Astrocyte of the cerebellum (primary cell): ENCODE results near the gene KCNH1.

Experiments
- DNase-seq: peaks from one replicate; pipeline ENCODE4 v3.0.0-alpha.2; 2011; ENCODE audit warnings: low read depth
- H3K4me3 ChIP-seq: 2 replicates; pipeline ENCODE4 v1.5.1; 2011; ENCODE audit warnings: mild to moderate bottlenecking, low read depth, low read length, moderate library complexity
- in situ Hi-C: cut with HindIII; loops from 2 replicates; pipeline ENCODE4 v1.10.0; 2017; ENCODE audit warnings: low sequenced_read_pairs
- TF ChIP-seq, protein P1 (sequence below): IDR thresholded peaks from 2 replicates; pipeline ENCODE4 v1.5.1; 2012; ENCODE audit warnings: low read length, low read depth, moderate library complexity, mild to moderate bottlenecking; ENCODE audit errors: missing control alignments

The KCNH1 gene

DNA sequence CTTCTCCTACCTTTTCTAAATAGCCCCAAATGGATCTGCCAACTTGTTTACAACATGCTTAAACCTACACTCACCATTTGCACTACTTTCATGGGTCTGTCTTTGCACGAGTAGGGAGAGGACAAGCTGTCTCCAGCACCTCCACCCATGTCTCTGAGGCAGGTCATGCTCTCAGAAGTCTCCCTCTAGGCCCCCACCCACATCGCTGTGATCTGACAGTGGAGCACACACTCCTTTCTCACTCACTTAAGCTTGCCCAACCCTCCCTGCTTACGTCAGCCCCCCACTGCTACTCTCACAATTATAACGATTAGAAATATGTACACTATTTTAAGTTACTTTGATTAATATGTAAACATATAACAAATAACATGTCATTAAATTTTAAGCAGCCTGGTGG lies 141.1 kb downstream of the KCNH1 start:
- H3K4me3 ChIP-seq = no peak overlapping the region
- TF ChIP-seq, protein P1, sequence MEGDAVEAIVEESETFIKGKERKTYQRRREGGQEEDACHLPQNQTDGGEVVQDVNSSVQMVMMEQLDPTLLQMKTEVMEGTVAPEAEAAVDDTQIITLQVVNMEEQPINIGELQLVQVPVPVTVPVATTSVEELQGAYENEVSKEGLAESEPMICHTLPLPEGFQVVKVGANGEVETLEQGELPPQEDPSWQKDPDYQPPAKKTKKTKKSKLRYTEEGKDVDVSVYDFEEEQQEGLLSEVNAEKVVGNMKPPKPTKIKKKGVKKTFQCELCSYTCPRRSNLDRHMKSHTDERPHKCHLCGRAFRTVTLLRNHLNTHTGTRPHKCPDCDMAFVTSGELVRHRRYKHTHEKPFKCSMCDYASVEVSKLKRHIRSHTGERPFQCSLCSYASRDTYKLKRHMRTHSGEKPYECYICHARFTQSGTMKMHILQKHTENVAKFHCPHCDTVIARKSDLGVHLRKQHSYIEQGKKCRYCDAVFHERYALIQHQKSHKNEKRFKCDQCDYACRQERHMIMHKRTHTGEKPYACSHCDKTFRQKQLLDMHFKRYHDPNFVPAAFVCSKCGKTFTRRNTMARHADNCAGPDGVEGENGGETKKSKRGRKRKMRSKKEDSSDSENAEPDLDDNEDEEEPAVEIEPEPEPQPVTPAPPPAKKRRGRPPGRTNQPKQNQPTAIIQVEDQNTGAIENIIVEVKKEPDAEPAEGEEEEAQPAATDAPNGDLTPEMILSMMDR = no peak
- in situ Hi-C loops = no loop called here
- DNase-seq = no peak

DNA sequence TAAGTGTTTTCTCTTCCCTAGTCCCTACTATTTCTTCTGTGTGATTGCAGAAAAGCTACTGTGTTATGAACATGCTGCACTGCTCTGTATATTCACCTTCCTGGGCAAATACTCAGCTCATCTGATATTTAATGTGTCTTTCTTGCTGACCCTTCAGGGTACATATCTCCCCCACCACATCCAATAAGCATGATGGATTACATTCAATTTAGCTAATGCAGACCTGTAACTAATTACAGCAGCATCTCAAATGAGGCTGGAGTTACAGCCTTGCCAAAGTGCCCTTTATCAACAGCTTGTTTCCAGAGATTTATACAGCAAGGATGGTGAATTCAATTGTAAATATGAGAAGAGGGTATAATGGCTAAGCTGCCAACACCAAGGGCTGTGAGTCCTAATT lies 144.0 kb downstream of the KCNH1 start:
- DNase-seq = no peak
- in situ Hi-C loops = no loop called here
- no peak overlapping the region for H3K4me3 ChIP-seq
- TF ChIP-seq, protein P1 = no peak

DNA sequence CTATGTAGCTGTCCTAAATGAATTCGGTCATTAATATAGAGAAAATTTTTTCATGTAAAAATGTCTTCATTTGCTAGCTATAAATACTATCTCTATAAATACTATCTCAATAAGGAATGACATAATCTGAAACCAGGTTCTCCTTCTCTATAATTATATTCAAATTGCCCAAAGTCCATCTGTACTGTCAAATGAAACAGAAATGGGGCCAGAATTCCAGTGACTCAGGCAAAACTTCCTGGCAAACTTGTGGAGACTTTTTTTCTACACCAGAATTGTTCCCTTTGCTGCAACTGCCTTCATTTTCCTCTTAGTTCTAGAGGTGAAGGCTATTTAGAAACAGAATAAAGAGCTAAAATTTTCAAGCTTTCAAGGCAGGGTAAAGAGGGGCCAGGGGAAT lies 152.5 kb downstream of the KCNH1 start:
- no peak for DNase-seq
- no peak overlapping the region for H3K4me3 ChIP-seq
- TF ChIP-seq, protein P1 = no peak
- in situ Hi-C loops = no loop called here

DNA sequence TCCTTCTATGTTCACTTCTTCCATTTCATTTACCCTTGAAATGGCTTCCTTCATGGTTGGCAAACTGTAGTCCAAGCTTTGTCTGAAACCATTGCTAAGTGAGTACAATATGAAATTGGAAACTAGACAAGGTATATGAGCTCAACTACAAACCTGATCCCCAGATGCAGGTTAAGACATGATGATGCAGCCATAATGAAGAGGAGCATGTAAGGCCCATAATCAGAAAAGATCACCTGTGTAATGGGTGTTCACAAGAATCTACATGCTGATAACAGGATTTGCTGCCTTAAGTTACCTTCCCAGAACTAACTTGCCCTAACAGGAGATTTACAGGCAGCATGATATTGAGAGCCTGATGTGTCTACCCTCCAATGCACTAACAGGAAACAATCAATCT lies 153.9 kb downstream of the KCNH1 start:
- TF ChIP-seq, protein P1 = no peak
- in situ Hi-C loops = no loop called here
- no peak overlapping the region for H3K4me3 ChIP-seq
- no peak for DNase-seq

DNA sequence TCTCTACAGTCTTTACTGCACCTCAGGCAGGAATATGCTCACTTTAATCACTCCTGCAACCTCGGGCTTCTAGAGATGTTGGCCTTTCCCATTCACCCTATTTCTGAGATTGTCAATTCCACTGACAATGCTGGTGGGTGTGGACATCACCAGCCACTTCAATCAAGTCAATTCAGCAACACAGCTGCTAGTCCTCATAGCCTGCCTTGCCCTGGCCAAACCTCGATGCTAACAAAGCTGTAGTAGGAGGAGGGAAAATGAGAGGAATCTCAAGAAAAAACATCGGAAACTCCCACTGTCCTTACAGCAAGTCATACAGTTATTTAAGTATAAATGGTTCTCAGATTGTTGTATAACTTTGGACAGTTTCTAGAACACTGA lies 155.0 kb downstream of the KCNH1 start:
- TF ChIP-seq, protein P1 = no peak
- in situ Hi-C loops = no loop called here
- H3K4me3 ChIP-seq = no peak overlapping the region
- no peak for DNase-seq

DNA sequence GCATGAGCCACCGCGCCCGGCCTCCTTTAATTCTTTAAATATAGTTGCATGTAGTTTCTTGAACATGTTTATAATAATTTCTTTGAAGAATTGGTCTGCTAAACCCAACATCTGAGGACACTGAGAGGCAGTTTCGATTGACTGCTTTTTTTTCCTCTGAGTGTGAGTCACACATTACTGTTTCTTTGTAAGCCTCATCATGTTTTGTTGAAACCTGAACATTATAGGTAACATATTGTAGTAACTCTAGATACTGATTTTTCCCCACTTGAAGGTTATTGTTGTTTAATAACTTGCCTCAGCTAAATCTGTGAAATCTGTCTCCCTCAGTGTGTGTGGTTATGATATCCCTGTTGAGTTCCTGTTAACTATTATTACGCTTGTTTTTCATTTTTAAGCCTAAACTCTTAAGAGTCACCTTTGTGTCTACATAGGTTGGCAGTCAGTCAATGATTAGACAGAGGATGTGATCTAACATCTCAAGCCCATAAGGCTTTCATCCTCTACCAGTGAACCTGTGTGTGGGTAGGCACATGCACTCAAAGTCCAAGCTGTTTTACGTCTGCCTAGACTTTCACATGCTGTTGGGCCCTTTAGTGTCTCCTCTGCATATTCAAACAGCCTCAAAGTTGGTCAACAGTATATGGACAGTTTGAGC lies 155.5 kb downstream of the KCNH1 start:
- TF ChIP-seq, protein P1 = no peak
- H3K4me3 ChIP-seq = no peak overlapping the region
- no peak for DNase-seq
- in situ Hi-C loops = no loop called here

DNA sequence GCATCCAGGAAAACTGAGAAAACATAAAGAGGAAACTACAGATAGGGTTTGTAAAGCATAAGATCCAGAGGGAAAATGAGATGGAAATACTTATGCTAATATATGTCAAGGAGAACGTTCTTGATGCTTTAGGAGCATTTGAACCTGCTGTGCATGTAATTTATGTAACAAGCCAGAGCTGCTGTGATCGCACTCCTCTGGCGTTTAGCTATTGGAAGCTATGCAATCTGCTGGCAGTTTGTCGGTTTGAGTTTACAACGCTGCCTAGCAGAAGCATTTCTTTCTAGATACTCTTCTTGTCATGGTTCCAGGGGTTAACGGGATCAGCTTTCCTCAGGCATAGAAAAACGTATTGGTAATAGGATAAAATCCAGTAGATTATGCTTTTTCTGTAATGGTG lies 182.7 kb downstream of the KCNH1 start:
- H3K4me3 ChIP-seq = no peak overlapping the region
- TF ChIP-seq, protein P1 = no peak
- in situ Hi-C loops = no loop called here
- peak; percentile 9 for DNase-seq
